22Rv1 (cell line): ENCODE data around the gene MYLK.

ENCODE experiments used
- H3K27ac ChIP-seq: fragments of 450-650 bp; 2 replicates; pipeline ENCODE4 v1.5.1; 2017
- ZFX ChIP-seq: fragments of 450-650 bp; IDR thresholded peaks from 2 replicates; pipeline ENCODE4 v1.6.1; 2017; ENCODE audit warnings: antibody characterized with exemption, borderline replicate concordance
- TF ChIP-seq, protein P1 (sequence below): fragments of 450-650 bp; IDR thresholded peaks from 2 replicates; pipeline ENCODE4 v1.5.1; 2017; ENCODE audit warnings: mild to moderate bottlenecking

The MYLK gene

DNA sequence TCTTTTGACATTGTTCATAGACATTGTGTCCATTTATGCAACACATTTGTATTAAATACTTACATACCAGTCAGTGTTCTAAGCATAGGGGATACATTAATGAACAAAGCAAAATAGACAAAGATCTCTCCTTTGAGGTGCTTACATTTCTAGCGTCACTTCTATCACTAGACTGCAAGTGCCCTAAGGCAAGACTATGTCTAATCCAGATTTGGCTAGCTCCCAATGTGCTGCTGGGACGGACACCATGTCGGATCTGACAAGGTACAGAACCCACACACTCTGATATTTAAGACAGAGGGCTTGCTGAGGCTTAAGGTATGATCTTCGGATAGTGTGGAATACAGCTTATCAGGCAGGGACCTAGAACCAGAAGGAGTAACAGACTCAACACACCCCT, 41.4 kb downstream of the MYLK start:
- H3K27ac ChIP-seq: no peak overlapping the region
- TF ChIP-seq ZFX: no peak
- TF ChIP-seq, protein P1, sequence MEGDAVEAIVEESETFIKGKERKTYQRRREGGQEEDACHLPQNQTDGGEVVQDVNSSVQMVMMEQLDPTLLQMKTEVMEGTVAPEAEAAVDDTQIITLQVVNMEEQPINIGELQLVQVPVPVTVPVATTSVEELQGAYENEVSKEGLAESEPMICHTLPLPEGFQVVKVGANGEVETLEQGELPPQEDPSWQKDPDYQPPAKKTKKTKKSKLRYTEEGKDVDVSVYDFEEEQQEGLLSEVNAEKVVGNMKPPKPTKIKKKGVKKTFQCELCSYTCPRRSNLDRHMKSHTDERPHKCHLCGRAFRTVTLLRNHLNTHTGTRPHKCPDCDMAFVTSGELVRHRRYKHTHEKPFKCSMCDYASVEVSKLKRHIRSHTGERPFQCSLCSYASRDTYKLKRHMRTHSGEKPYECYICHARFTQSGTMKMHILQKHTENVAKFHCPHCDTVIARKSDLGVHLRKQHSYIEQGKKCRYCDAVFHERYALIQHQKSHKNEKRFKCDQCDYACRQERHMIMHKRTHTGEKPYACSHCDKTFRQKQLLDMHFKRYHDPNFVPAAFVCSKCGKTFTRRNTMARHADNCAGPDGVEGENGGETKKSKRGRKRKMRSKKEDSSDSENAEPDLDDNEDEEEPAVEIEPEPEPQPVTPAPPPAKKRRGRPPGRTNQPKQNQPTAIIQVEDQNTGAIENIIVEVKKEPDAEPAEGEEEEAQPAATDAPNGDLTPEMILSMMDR: no peak

DNA sequence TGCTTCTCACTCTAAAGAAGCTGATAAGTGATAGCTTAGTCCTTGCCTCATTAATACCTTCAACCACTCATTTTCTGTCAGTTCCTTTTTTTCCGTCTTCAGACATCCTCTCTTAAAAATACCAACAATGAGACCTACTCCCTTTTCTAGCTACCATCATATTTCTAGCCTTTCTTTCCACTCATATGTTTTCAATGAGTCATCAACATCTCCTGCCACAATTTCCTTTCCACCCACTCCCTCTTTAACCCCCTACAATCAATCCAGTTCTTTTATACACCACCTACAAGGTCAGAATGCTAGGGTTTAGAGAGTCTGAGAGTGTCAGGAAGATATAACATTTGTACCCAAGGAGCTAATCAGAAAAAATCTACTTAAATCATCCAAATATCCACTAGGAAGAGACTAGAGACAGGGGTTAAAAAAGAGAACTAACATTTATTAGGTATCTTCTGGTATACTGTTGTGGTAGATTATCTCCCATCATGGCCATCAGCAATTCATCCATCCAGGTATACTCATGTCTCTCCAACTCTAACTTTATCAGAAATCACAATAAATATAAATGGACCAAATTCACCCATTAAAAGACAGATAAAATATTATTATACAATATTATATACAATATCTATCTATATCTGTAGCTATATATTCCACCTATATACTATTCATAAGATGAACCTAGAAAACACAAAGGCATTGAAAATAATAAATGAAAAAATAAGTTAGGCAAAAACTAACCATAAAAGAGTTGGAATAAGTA, 42.5 kb downstream of the MYLK start:
- H3K27ac ChIP-seq: no peak overlapping the region
- TF ChIP-seq, protein P1: no peak
- TF ChIP-seq ZFX: no peak

DNA sequence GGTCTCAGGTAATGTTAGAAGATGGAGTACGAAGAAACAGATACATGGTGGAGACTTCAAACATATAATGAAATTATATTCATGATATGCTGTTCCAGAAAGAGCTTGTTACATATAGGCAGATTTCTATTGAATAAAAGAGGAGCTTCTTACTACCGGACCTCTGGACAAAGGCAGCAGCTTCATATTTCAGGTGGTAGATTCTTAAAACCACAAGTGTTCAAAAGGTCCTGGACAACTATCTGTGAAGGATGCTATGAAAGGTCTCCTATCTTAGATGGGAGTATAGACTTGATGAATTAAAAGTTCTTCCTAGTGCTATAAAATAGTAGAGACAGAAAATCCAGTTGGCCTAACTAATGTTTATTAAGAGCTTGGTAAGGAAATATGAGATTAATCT, 43.2 kb downstream of the MYLK start:
- H3K27ac ChIP-seq: no peak overlapping the region
- TF ChIP-seq, protein P1: no peak

DNA sequence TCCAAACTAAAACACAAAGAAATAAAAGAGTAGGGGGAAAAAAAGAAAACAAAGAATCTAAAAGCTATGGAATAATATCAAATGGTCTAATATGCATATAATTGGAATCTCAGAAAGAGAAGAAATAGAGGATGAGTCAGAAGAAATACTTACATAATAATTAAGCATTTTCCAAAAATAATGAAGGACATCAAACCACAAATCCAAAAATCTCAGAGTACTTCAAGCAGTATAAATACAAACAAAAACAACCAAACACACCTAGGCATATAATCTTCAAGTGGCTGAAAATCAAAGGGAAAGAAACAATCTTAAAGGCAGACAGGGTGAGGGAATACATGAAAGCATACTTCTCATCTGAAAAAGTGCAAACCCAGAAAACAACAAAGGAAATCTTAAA, 46.3 kb downstream of the MYLK start:
- H3K27ac ChIP-seq: no peak overlapping the region
- no peak for TF ChIP-seq ZFX
- TF ChIP-seq, protein P1: no peak

DNA sequence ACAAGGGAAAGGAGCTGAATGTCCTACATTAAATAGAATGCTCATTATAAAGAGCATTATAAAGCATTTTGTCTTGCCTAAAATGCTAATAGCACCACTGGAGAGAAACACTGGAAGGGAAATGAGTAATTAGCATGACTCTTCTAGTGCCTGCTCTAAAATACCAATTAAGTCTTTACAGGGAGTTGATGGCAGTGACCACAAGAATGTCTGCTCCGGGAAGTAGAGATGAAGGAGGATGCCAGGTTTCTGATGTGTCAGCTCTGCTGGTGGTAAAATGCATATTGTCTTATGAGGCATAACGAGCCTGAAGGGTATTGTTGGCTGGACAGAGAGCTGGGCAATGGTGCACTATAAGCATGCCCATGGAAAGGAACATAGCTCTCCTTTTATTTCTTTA, 49.5 kb downstream of the MYLK start:
- H3K27ac ChIP-seq: no peak overlapping the region
- TF ChIP-seq, protein P1: no peak
- TF ChIP-seq ZFX: no peak

DNA sequence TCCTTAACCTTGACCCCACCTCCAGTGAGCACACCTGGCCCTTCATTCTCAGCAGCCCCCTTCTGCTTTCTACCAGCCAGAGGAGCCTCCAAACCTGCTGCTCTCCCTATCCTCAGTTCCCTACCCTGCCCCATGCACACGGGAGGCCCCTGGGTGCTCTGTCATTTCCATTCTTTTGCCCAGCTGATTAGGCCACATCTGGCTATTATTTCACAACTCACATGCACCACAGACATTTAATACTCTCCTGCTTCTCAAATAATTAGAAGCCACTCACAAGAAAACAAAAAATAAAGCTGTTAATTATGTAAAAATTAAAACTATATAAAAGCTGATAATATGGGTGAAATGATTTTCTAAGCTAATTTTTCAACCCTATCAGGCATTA, 50.7 kb downstream of the MYLK start:
- H3K27ac ChIP-seq: no peak overlapping the region
- no peak for TF ChIP-seq ZFX
- TF ChIP-seq, protein P1: no peak

DNA sequence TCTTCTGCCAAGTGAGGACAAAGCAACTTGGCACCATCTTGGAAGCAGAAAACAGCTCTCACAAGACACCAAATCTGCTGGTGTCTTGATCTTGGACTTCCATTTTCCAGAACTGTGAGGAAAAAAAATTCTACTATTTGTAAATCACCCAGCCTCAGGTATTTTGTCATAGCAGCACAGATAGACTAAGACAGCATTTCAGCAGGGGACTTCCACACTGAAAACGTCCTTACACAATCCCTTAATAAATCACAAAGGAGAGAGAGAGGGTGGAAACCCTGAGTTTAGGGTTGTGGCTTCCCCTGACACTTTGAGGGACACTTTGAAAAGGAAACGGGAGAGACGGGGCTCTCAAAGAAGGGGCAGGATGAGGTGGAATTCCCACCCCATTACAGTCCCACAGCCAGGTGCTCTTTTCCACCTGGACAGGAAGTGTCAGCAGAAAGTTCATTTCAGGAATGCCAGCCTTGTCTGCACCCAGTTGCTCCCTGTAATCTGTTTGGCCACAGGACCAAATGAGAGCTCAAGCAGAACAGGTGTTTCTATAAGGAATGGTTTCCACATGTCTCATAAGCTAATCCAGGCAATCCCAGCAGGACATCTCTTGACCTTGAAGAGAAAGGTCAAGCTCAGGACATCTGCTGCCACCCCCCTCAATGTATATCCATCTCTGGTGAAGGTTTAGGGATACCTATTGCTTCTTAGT, 51.3 kb downstream of the MYLK start:
- no peak for TF ChIP-seq ZFX
- TF ChIP-seq, protein P1: no peak

More for the DNA sequence above, 51.3 kb downstream of the MYLK start:
- no peak overlapping the region for H3K27ac ChIP-seq
